GM12878 (cell line): ENCODE data around the gene MAP7. TPM values are rescaled to one million over a fixed set of nuclear protein-coding genes. Genes with fewer than 3 reads are reported as not detected.

Source experiments
- ATAC-seq: fragments of 200-7000 bp; cut with Tn5 transposase; 3 replicates; pipeline ENCODE4 v1.9.1; 2020; ENCODE audit warnings: mild to moderate bottlenecking, moderate library complexity
- BruUV-seq: library from RNA; stranded (reverse); fragments of 400-500 nt; replicated peaks from 2 replicates; lab custom pipeline; 2021; lab: Mats Ljungman, UMichigan
- CTCF ChIA-PET: fragments of 300-600 bp; sonication (Branson Sonifier 250); formaldehyde crosslinking; extraction: SDS; loops from one replicate; lab custom pipeline; 2021; ENCODE audit warnings: inconsistent platforms; lab: Yijun Ruan, JAX
- POLR2A ChIA-PET: fragments of 350-600 bp; formaldehyde crosslinking; extraction: SDS; loops from one replicate; lab custom pipeline; 2021; ENCODE audit warnings: inconsistent platforms; lab: Charles Lee
- RAD21 ChIA-PET: fragments of 300-600 bp; sonication (Branson Sonifier 250); formaldehyde crosslinking; loops from one replicate; lab custom pipeline; 2023; ENCODE audit warnings: antibody characterized with exemption; ENCODE audit not compliant: unreplicated experiment; lab: Charles Lee
- SMC1A ChIA-PET: fragments of 300-600 bp; sonication (Branson Sonifier 250); formaldehyde crosslinking; loops from one replicate; lab custom pipeline; 2023; ENCODE audit not compliant: unreplicated experiment, uncharacterized antibody; lab: Charles Lee
- DNase-seq: peaks from one replicate; pipeline ENCODE4 v3.0.0-alpha.2; 2011; ENCODE audit warnings: low read depth, low spot score
- FAIRE-seq: peaks from 3 replicates; lab custom pipeline; 2011; peaks lifted over from hg19 to GRCh38; lab: Jason Lieb, UNC
- H2AFZ ChIP-seq: 2 replicates; pipeline ENCODE4 v1.6.0; 2011; ENCODE audit warnings: low read depth, low read length, control low read depth; ENCODE audit not compliant: control insufficient read depth
- H3K27ac ChIP-seq: 2 replicates; pipeline ENCODE4 v1.5.1; 2011; ENCODE audit warnings: control low read depth; ENCODE audit not compliant: control insufficient read depth, insufficient read depth
- H3K27me3 ChIP-seq, 2 experiments: replicated peaks in 1 of 2; 2 replicates each; pipeline versions ENCODE4 v1.6.0 to v1.6.1; 2011; ENCODE audit warnings: low read length in 1 of 2; ENCODE audit not compliant: control insufficient read depth in 2 of 2, insufficient read depth in 2 of 2
- H3K36me3 ChIP-seq, 2 experiments: 2 replicates each; pipeline ENCODE4 v1.5.1; 2011; ENCODE audit warnings: low read length in 1 of 2; ENCODE audit not compliant: control insufficient read depth in 2 of 2, insufficient read depth in 2 of 2
- H3K4me1 ChIP-seq: 2 replicates; pipeline ENCODE4 v1.6.1; 2011; ENCODE audit warnings: mild to moderate bottlenecking, low read length, moderate library complexity, mixed read lengths; ENCODE audit not compliant: control insufficient read depth, insufficient read depth
- H3K4me2 ChIP-seq: 2 replicates; pipeline ENCODE4 v1.6.0; 2011; ENCODE audit warnings: control low read depth; ENCODE audit not compliant: control insufficient read depth, insufficient read depth
- H3K4me3 ChIP-seq: fragments of 200-600 bp; sonication (generic); 2 replicates; pipeline ENCODE4 v1.5.1; 2016
- H3K79me2 ChIP-seq: 2 replicates; pipeline ENCODE4 v1.6.0; 2011; ENCODE audit warnings: low read length; ENCODE audit not compliant: control insufficient read depth, insufficient read depth
- H3K9ac ChIP-seq: 2 replicates; pipeline ENCODE4 v1.8.0; 2011; ENCODE audit warnings: low read length, control low read depth, mixed read lengths; ENCODE audit not compliant: control insufficient read depth, insufficient read depth
- H3K9me3 ChIP-seq: replicated peaks from 3 replicates; pipeline ENCODE4 v1.5.1; 2011; ENCODE audit warnings: mild to moderate bottlenecking, low read length; ENCODE audit not compliant: control insufficient read depth, insufficient read depth
- H4K20me1 ChIP-seq: 2 replicates; pipeline ENCODE4 v1.6.0; 2011; ENCODE audit not compliant: control insufficient read depth, insufficient read depth
- ASH2L ChIP-seq: fragments of 300-600, 200-600 bp; sonication (generic); IDR thresholded peaks from 2 replicates; pipeline ENCODE4 v1.6.1; 2017; ENCODE audit warnings: low read depth, mild to moderate bottlenecking, borderline replicate concordance
- ATF7 ChIP-seq: fragments of 450-650 bp; IDR thresholded peaks from 2 replicates; pipeline ENCODE4 v1.6.1; 2016; ENCODE audit warnings: low read depth, mild to moderate bottlenecking
- BHLHE40 ChIP-seq, 2 experiments: fragments of 450-650 bp in 1 of 2; IDR thresholded peaks; 2 replicates each; pipeline ENCODE4 v1.6.1; 2011 to 2017; ENCODE audit warnings: low read depth in 2 of 2, borderline replicate concordance in 1 of 2, improper control_type of control experiment in 1 of 2, low read length in 1 of 2, mild to moderate bottlenecking in 1 of 2
- EP300 ChIP-seq, 2 experiments: fragments of 150-350 bp in 1 of 2; IDR thresholded peaks; 2 replicates each; pipeline ENCODE4 v1.6.1; 2011 to 2012; ENCODE audit warnings: low read depth in 2 of 2, low read length in 2 of 2, borderline replicate concordance in 1 of 2, improper control_type of control experiment in 1 of 2, inconsistent platforms in 1 of 2; ENCODE audit not compliant: control insufficient read depth in 1 of 2
- KAT2A ChIP-seq: conservative IDR thresholded peaks from 2 replicates; pipeline ENCODE4 v1.6.1; 2011; ENCODE audit warnings: low read depth, low read length; ENCODE audit not compliant: control insufficient read depth
- NFXL1 ChIP-seq: fragments of 450-650 bp; IDR thresholded peaks from 2 replicates; pipeline ENCODE4 v1.6.1; 2017; ENCODE audit warnings: antibody characterized with exemption, mild to moderate bottlenecking, borderline replicate concordance
- NFYB ChIP-seq: IDR thresholded peaks from 2 replicates; pipeline ENCODE4 v1.6.1; 2011; ENCODE audit warnings: low read depth, mild to moderate bottlenecking, low read length, improper control_type of control experiment, moderate library complexity; ENCODE audit not compliant: insufficient read depth
- PAX8 ChIP-seq: fragments of 450-650 bp; IDR thresholded peaks from 2 replicates; pipeline ENCODE4 v1.6.1; 2017; ENCODE audit warnings: mild to moderate bottlenecking, moderate library complexity
- PML ChIP-seq: IDR thresholded peaks from 2 replicates; pipeline ENCODE4 v1.6.1; 2012; ENCODE audit warnings: low read length, inconsistent platforms
- POLR2AphosphoS2 ChIP-seq: IDR thresholded peaks from 2 replicates; pipeline ENCODE4 v1.6.1; 2011; ENCODE audit warnings: low read depth, mild to moderate bottlenecking, low read length, improper control_type of control experiment, moderate library complexity
- RBBP5 ChIP-seq: fragments of 200-600 bp; sonication (generic); conservative IDR thresholded peaks from 2 replicates; pipeline ENCODE4 v1.6.1; 2016
- TCF3 ChIP-seq: IDR thresholded peaks from 2 replicates; pipeline ENCODE4 v1.6.1; 2012; ENCODE audit warnings: low read depth, mild to moderate bottlenecking, low read length, borderline replicate concordance; ENCODE audit not compliant: insufficient read depth
- TCF7 ChIP-seq: IDR thresholded peaks from 2 replicates; pipeline ENCODE4 v1.6.1; 2014; ENCODE audit warnings: antibody characterized with exemption, borderline replicate concordance
- WRNIP1 ChIP-seq: IDR thresholded peaks from 2 replicates; pipeline ENCODE4 v1.6.1; 2011; ENCODE audit warnings: low read depth, low read length, improper control_type of control experiment, borderline replicate concordance
- YBX1 ChIP-seq: fragments of 450-650 bp; IDR thresholded peaks from 2 replicates; pipeline ENCODE4 v1.6.1; 2016; ENCODE audit warnings: antibody characterized with exemption
- ZNF217 ChIP-seq: fragments of 450-650 bp; IDR thresholded peaks from 2 replicates; pipeline ENCODE4 v1.6.1; 2017; ENCODE audit warnings: antibody characterized with exemption, mild to moderate bottlenecking
- whole genome bisulfite sequencing: methylation state at CpG from one replicate; pipeline ENCODE4 v1.1.6; 2016; ENCODE audit warnings: low lambda C conversion rate; ENCODE audit not compliant: insufficient replicate concordance, insufficient coverage; ENCODE audit errors: missing lambda C conversion rate; 5-methylcytosine and 5-hydroxymethylcytosine counted together
- in situ Hi-C: fragments of 300-500 bp; cut with MboI; formaldehyde crosslinking; loops from 9 replicates; pipeline ENCODE4 v1.14.3; 2018; ENCODE audit warnings: mixed read lengths
- intact Hi-C: fragments of 100-400 bp; cut with micrococcal nuclease; formaldehyde crosslinking; loops from one replicate; pipeline ENCODE4 v1.14.2; 2022; ENCODE audit not compliant: unreplicated experiment
- polyA plus RNA-seq, 11 experiments: library from polyadenylated mRNA; depleted of rRNA in 4 of 11; unstranded in 6 of 11; stranded (reverse) in 5 of 11; fragments of >200 nt; fragmentation: Nextera tagmentation in 4 of 11; fragmentation: Illumina TruSeq in 1 of 11; extraction: Ambion mirVana in 4 of 11; extraction: Trizol in 1 of 11; gene quantifications; 1 replicate in 1 of 11; 2 replicates in 10 of 11; pipeline versions ENCODE4 v1.2.1 to v1.2.3, GENCODE V29; 2011 to 2016; ENCODE audit warnings: inconsistent platforms in 2 of 11, missing spikeins in 2 of 11, low read depth in 1 of 11
- total RNA-seq, 4 experiments: library from RNA; depleted of rRNA in 3 of 4; stranded (reverse); fragments of >200 nt in 3 of 4; fragmentation: Illumina TruSeq in 1 of 4; extraction: Trizol in 1 of 4; gene quantifications; 2 replicates each; pipeline versions ENCODE4 v1.2.1 to v1.2.3, GENCODE V29; 2013 to 2021
- TF ChIP-seq, protein P1 (sequence below): fragments of 450-650 bp; IDR thresholded peaks from 2 replicates; pipeline ENCODE4 v1.6.1; 2017; ENCODE audit warnings: low read depth, mild to moderate bottlenecking, moderate library complexity

Gene MAP7
- total and polyA plus RNA-seq, 10 of the 15 experiments (the other 5 are each of a cell fraction or from before 2014, with no cell fraction given) = 0.04 to 0.17 (median 0.08) TPM; not detected in 2

DNA sequence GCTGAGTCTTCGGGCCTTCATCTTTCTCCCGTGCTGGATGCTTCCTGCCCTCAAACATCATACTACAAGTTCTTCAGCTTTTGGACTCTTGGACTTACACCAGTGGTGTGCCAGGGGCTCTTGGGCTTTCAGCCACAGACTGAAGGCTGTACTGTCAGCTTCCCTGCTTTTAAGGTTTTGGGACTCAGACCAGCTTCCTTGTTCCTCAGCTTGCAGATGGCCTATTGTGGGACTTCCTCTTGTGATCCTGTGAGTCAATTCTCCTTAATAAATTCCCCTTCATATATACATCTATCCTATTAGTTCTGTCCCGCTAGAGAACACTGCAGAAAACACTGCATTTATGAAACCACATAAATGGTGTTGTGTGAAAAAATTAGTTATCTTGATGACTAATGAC is 246.7 kb downstream of the MAP7 start:
- WGBS = 39% methylated on average over 3 of the region's 3 CpGs
- intact Hi-C loops (no loop called here), in situ Hi-C loops (no loop called here)
- no peaks in the 10 kb centered on the region for H3K36me3 ChIP-seq
- no peaks in the 10 kb centered on the region for H3K9me3 ChIP-seq
- no peak for FAIRE-seq
- no peak for DNase-seq
- ChIA-PET SMC1A (interaction anchor here (1.0 kb wide), 1 partner anchor 8 kb away, joined by 3 read pairs; no protein-coding TSS in a partner anchor), RAD21 (no interaction called here), CTCF (interaction anchor here (1.0 to 2.3 kb wide), 2 partner anchors 15 to 77 kb away, joined by 3 to 9 read pairs; no protein-coding TSS in a partner anchor), POLR2A (no interaction called here)
- no peak for ATAC-seq
- no peak overlapping the region for H3K4me3 ChIP-seq
- TF ChIP-seq ASH2L (no peak), WRNIP1 (no peak), BHLHE40 (IDR thresholded peaks at IDR 0.05; ENCODE audit: borderline replicate concordance in 1 of 2, low read depth in 2 of 2, low read length in 1 of 2) (no peak)
- H3K4me2 ChIP-seq = no peak overlapping the region
- H4K20me1 ChIP-seq = no peaks in the 10 kb centered on the region
- no peaks in the 10 kb centered on the region for H3K4me1 ChIP-seq
- BruUV-seq = no TSS peak
- H3K9ac ChIP-seq = no peak overlapping the region
- H3K27me3 ChIP-seq = no peaks in the 10 kb centered on the region; a peak in 3 of 4 replicates
- H3K79me2 ChIP-seq = no peaks in the 10 kb centered on the region
- H3K27ac ChIP-seq = no peak overlapping the region
- H2AFZ ChIP-seq = no peak overlapping the region

DNA sequence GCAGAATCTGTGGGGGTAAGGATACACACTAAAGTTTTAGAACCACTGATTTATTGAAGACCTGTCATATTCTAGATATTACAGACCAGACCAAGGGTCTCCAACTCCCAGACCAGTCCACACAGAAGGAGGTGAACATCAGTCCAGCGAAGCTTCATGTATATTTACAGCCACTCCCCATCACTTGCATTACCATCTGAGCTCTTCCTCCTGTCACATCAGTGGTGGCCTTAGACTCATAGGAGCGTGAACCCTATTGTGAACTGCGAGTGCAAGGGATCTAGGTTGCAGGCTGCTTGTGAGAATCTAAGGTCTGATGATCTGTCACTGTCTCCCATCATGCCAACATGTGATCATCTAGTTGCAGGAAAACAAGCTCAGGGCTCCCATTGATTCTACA is 255.6 kb downstream of the MAP7 start:
- no peaks in the 10 kb centered on the region; a peak in 2 of 4 replicates for H3K27me3 ChIP-seq
- BruUV-seq = no TSS peak
- ChIA-PET RAD21 (no interaction called here), CTCF (no interaction called here), SMC1A (no interaction called here), POLR2A (no interaction called here)
- TF ChIP-seq TCF7 (no peak), NFXL1 (no peak), ASH2L (no peak), PML (no peak), ATF7 (no peak), YBX1 (no peak), EP300 (IDR thresholded peaks at IDR 0.05; ENCODE audit: borderline replicate concordance in 1 of 2, control insufficient read depth in 1 of 2, low read depth in 2 of 2, low read length in 2 of 2) (no peak), PAX8 (no peak), KAT2A (no peak), TCF3 (no peak), RBBP5 (no peak), POLR2AphosphoS2 (no peak), ZNF217 (no peak), NFYB (no peak)
- TF ChIP-seq, protein P1, sequence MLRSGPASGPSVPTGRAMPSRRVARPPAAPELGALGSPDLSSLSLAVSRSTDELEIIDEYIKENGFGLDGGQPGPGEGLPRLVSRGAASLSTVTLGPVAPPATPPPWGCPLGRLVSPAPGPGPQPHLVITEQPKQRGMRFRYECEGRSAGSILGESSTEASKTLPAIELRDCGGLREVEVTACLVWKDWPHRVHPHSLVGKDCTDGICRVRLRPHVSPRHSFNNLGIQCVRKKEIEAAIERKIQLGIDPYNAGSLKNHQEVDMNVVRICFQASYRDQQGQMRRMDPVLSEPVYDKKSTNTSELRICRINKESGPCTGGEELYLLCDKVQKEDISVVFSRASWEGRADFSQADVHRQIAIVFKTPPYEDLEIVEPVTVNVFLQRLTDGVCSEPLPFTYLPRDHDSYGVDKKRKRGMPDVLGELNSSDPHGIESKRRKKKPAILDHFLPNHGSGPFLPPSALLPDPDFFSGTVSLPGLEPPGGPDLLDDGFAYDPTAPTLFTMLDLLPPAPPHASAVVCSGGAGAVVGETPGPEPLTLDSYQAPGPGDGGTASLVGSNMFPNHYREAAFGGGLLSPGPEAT = no peak
- peaks cover 2% of the 10 kb centered on the region; the same call in 1 of the 2 replicates for H3K79me2 ChIP-seq
- H4K20me1 ChIP-seq = no peaks in the 10 kb centered on the region
- H2AFZ ChIP-seq = no peak overlapping the region
- H3K27ac ChIP-seq = no peak overlapping the region
- no peaks in the 10 kb centered on the region for H3K9me3 ChIP-seq
- H3K36me3 ChIP-seq = no peaks in the 10 kb centered on the region
- no peak overlapping the region for H3K4me2 ChIP-seq
- 73% methylated on average over 3 of the region's 3 CpGs for WGBS
- no peak overlapping the region for H3K9ac ChIP-seq
- intact Hi-C loops (no loop called here), in situ Hi-C loops (loop anchor here (25.0 kb wide), 1 partner anchor 1282 kb away; no protein-coding TSS in a partner anchor)
- H3K4me3 ChIP-seq = no peak overlapping the region
- DNase-seq (no peak), FAIRE-seq (no peak), ATAC-seq (no peak)
- H3K4me1 ChIP-seq = peaks cover 6% of the 10 kb centered on the region; the same call in 1 of the 2 replicates
